Measurements from ENCODE around the gene BRD9.

The BRD9 gene

GRCh38 chr5:875931-876330, 16.7 kb downstream of the BRD9 start (continued):
- no peak for TF ChIP-seq HIC1 (tag by site-specific recombination; IDR thresholded peaks at IDR 0.05)

- CTCF ChIA-PET, result interaction anchor here (0.6 kb wide), 1 partner anchor 209 kb away, joined by 3 read pairs; no protein-coding TSS in a partner anchor
- POLR2A ChIA-PET, result no interaction called here
- H3K36me3 ChIP-seq (ENCODE audit: control insufficient read depth in 2 of 2, insufficient read depth in 1 of 2, low read length in 2 of 2), result peaks cover 72 to 100% of the 10 kb centered on the region in 2 experiments
- no peak for TF ChIP-seq ZNF302 (tag by site-specific recombination; IDR thresholded peaks at IDR 0.05; ENCODE audit: low read depth)
- no peak for TF ChIP-seq KLF9 (tag by site-specific recombination; IDR thresholded peaks at IDR 0.05; ENCODE audit: low read depth)
- TF ChIP-seq ZNF335 (tag by site-specific recombination; conservative IDR thresholded peaks at IDR 0.05), result no peak
- TF ChIP-seq SALL2 (tag by site-specific recombination; IDR thresholded peaks at IDR 0.05; ENCODE audit: borderline replicate concordance), result no peak
- TF ChIP-seq ZNF311 (tag by site-specific recombination; IDR thresholded peaks at IDR 0.05; ENCODE audit: borderline replicate concordance), result no peak
- no peak for TF ChIP-seq ZNF776 (tag by site-specific recombination; IDR thresholded peaks at IDR 0.05; ENCODE audit: borderline replicate concordance)
- no peak for TF ChIP-seq ZNF529 (tag by site-specific recombination; IDR thresholded peaks at IDR 0.05; ENCODE audit: insufficient replicate concordance)
- TF ChIP-seq OVOL3 (tag by site-specific recombination; IDR thresholded peaks at IDR 0.05), result no peak
- no peak for TF ChIP-seq MEIS1 (CRISPR knock-in tag; IDR thresholded peaks at IDR 0.05; ENCODE audit: borderline replicate concordance)
- no peak for TF ChIP-seq HOXC10 (CRISPR knock-in tag; IDR thresholded peaks at IDR 0.05)
- no peak for TF ChIP-seq ZNF114 (tag by site-specific recombination; IDR thresholded peaks at IDR 0.05)
- no peak for TF ChIP-seq ZNF398 (tag by site-specific recombination; IDR thresholded peaks at IDR 0.05)
- H3K4me3 ChIP-seq (ENCODE audit: low read depth, low read length), result no peak overlapping the region
- H3K9me3 ChIP-seq (ENCODE audit: control insufficient read depth, insufficient read depth, low read depth, low read length), result no peaks in the 10 kb centered on the region
- H3K27ac ChIP-seq (ENCODE audit: extremely low read depth, low read depth, low read length), result no peak overlapping the region
- H3K4me1 ChIP-seq (ENCODE audit: control insufficient read depth, insufficient read depth, low read length), result no peaks in the 10 kb centered on the region
These were observed 19.3 kb downstream of the BRD9 start for GRCh38 chr5:873328-873727.

GRCh38 chr5:872301-872700, 20.3 kb downstream of the BRD9 start:
- H3K36me3 ChIP-seq (ENCODE audit: control insufficient read depth in 2 of 2, insufficient read depth in 1 of 2, low read length in 2 of 2), result peaks cover 69 to 100% of the 10 kb centered on the region in 2 experiments
- POLR2A ChIA-PET, result no interaction called here

GRCh38 chr5:871596-872298, 20.9 kb downstream of the BRD9 start:
- H3K27ac ChIP-seq (ENCODE audit: extremely low read depth, low read depth, low read length), result no peak overlapping the region
- peaks cover 65 to 100% of the 10 kb centered on the region in 2 experiments for H3K36me3 ChIP-seq (ENCODE audit: control insufficient read depth in 2 of 2, insufficient read depth in 1 of 2, low read length in 2 of 2)
- no peaks in the 10 kb centered on the region for H3K4me1 ChIP-seq (ENCODE audit: control insufficient read depth, insufficient read depth, low read length)
- CTCF ChIA-PET, result no interaction called here
- POLR2A ChIA-PET, result no interaction called here
- H3K9me3 ChIP-seq (ENCODE audit: control insufficient read depth, insufficient read depth, low read depth, low read length), result no peaks in the 10 kb centered on the region
- no peak overlapping the region for H3K4me3 ChIP-seq (ENCODE audit: low read depth, low read length)
- TF ChIP-seq WT1 (tag by site-specific recombination; IDR thresholded peaks at IDR 0.05) (no peak), ZNF37A (tag by site-specific recombination; IDR thresholded peaks at IDR 0.05) (no peak), ZNF23 (tag by site-specific recombination; IDR thresholded peaks at IDR 0.05; ENCODE audit: borderline replicate concordance) (no peak), ZBTB26 (tag by site-specific recombination; optimal IDR thresholded peaks at IDR 0.05) (no peak), ZNF624 (tag by site-specific recombination; IDR thresholded peaks at IDR 0.05) (no peak), ZNF530 (tag by site-specific recombination; IDR thresholded peaks at IDR 0.05; ENCODE audit: low read depth) (no peak), OVOL3 (tag by site-specific recombination; IDR thresholded peaks at IDR 0.05) (no peak), ZNF621 (tag by site-specific recombination; IDR thresholded peaks at IDR 0.05) (no peak), ZNF561 (tag by site-specific recombination; IDR thresholded peaks at IDR 0.05; ENCODE audit: borderline replicate concordance) (no peak), ZNF623 (tag by site-specific recombination; IDR thresholded peaks at IDR 0.05) (no peak), ZNF664 (tag by site-specific recombination; IDR thresholded peaks at IDR 0.05) (no peak), ZNF544 (tag by site-specific recombination; IDR thresholded peaks at IDR 0.05) (no peak)

More at GRCh38 chr5:872301-872700, 20.3 kb downstream of the BRD9 start:
- no peak for TF ChIP-seq IKZF3 (tag by site-specific recombination; IDR thresholded peaks at IDR 0.05)
- Histone ChIP-seq H3K9me3 (ENCODE audit: control insufficient read depth, insufficient read depth, low read depth, low read length) (no peaks in the 10 kb centered on the region), H3K27ac (ENCODE audit: extremely low read depth, low read depth, low read length) (no peak overlapping the region), H3K4me3 (ENCODE audit: low read depth, low read length) (no peak overlapping the region), H3K4me1 (ENCODE audit: control insufficient read depth, insufficient read depth, low read length) (no peaks in the 10 kb centered on the region)
- CTCF ChIA-PET, result no interaction called here
